MCF 10A (cell line): ENCODE data around the gene SMC1A. TPM values are rescaled to one million over a fixed set of nuclear protein-coding genes. Genes with fewer than 3 reads are reported as not detected.

ENCODE experiments used
- BruUV-seq: library from RNA; stranded (reverse); fragments of 400-500 nt; replicated peaks from 2 replicates; lab custom pipeline; 2021; lab: Mats Ljungman, UMichigan
- CTCF ChIA-PET: fragments of 300-600 bp; sonication (Branson Sonifier 250); formaldehyde crosslinking; extraction: SDS; loops from one replicate; lab custom pipeline; 2021; ENCODE audit warnings: antibody characterized with exemption, inconsistent platforms; lab: Yijun Ruan, JAX
- POLR2A ChIA-PET: fragments of 300-600, 350-650 bp; sonication (Branson Sonifier 250); formaldehyde crosslinking; extraction: SDS; loops from one replicate; lab custom pipeline; 2020; ENCODE audit warnings: antibody characterized with exemption, inconsistent platforms; lab: Yijun Ruan, JAX
- DNase-seq: peaks from one replicate; pipeline ENCODE4 v3.0.0-alpha.2; 2018; ENCODE audit not compliant: unreplicated experiment
- H3K27ac Mint-ChIP-seq: one replicate; pipeline ENCODE4 v1.8.0; 2022; ENCODE audit warnings: mild to moderate bottlenecking, low read depth, mixed read lengths; ENCODE audit not compliant: unreplicated experiment
- H3K27me3 Mint-ChIP-seq: one replicate; pipeline ENCODE4 v1.8.0; 2022; ENCODE audit warnings: mixed read lengths; ENCODE audit not compliant: insufficient read depth, unreplicated experiment
- H3K36me3 Mint-ChIP-seq: one replicate; pipeline ENCODE4 v1.8.0; 2022; ENCODE audit warnings: mild to moderate bottlenecking, moderate library complexity, mixed read lengths; ENCODE audit not compliant: insufficient read depth, unreplicated experiment
- H3K4me1 Mint-ChIP-seq: one replicate; pipeline ENCODE4 v1.8.0; 2022; ENCODE audit warnings: mixed read lengths; ENCODE audit not compliant: insufficient read depth, unreplicated experiment
- H3K4me3 Mint-ChIP-seq: one replicate; pipeline ENCODE4 v1.8.0; 2022; ENCODE audit warnings: mild to moderate bottlenecking, moderate library complexity, mixed read lengths; ENCODE audit not compliant: unreplicated experiment
- H3K9me3 Mint-ChIP-seq: one replicate; pipeline ENCODE4 v1.8.0; 2022; ENCODE audit warnings: mixed read lengths; ENCODE audit not compliant: unreplicated experiment
- CTCF ChIP-seq: fragments of 200-600 bp; IDR thresholded peaks from one replicate; pipeline ENCODE4 v1.8.0; 2022; ENCODE audit warnings: antibody characterized with exemption, mild to moderate bottlenecking; ENCODE audit not compliant: unreplicated experiment
- intact Hi-C: fragments of 100-400 bp; cut with micrococcal nuclease; formaldehyde crosslinking; loops from 2 replicates; pipeline ENCODE4 v1.14.1; 2022
- total RNA-seq: library from RNA; stranded (reverse); gene quantifications from 2 replicates; pipeline ENCODE4 v1.2.3, GENCODE V29; 2022

The SMC1A gene
- total RNA-seq, 1 experiment from 2014 or later: 89.6 TPM

- DNase-seq: no peak
- intact Hi-C loops: no loop called here
- Mint-ChIP-seq H3K27me3 (peaks cover 39% of the 10 kb centered on the region), H3K9me3 (no peaks in the 10 kb centered on the region), H3K4me1 (peaks cover 6% of the 10 kb centered on the region), H3K4me3 (no peak overlapping the region), H3K36me3 (no peaks in the 10 kb centered on the region), H3K27ac (no peak overlapping the region)
- no TSS peak for BruUV-seq
- TF ChIP-seq CTCF: no peak
- CTCF ChIA-PET: interaction anchor here (0.9 to 6.0 kb wide), 2 partner anchors 10 to 26 kb away, joined by 3 to 37 read pairs; no protein-coding TSS in a partner anchor
- POLR2A ChIA-PET: no interaction called here
Measured at GRCh38 chrX:53456254-53456653, 33.8 kb upstream of the SMC1A start.

GRCh38 chrX:53452812-53453211 lies 30.4 kb upstream of the SMC1A start:
- Mint-ChIP-seq H3K27me3 (peaks cover 47% of the 10 kb centered on the region), H3K9me3 (no peaks in the 10 kb centered on the region), H3K36me3 (no peaks in the 10 kb centered on the region), H3K4me3 (no peak overlapping the region), H3K4me1 (peaks cover 6% of the 10 kb centered on the region), H3K27ac (no peak overlapping the region)
- no peak for TF ChIP-seq CTCF
- BruUV-seq: no TSS peak
- intact Hi-C loops: no loop called here
- ChIA-PET POLR2A (no interaction called here), CTCF (interaction anchor here (0.7 to 1.9 kb wide), 5 partner anchors 16 to 168 kb away, joined by 3 to 7 read pairs (median 5); partner anchors contain the start of genes RIBC1 and SMC1A)
- no peak for DNase-seq

GRCh38 chrX:53449632-53450031 lies 27.2 kb upstream of the SMC1A start:
- H3K4me3 Mint-ChIP-seq: no peak overlapping the region
- DNase-seq: no peak
- peaks cover 5% of the 10 kb centered on the region for H3K4me1 Mint-ChIP-seq
- H3K36me3 Mint-ChIP-seq: no peaks in the 10 kb centered on the region
- H3K27me3 Mint-ChIP-seq: peaks cover 24% of the 10 kb centered on the region
- no peak for TF ChIP-seq CTCF
- BruUV-seq: no TSS peak
- no peaks in the 10 kb centered on the region for H3K9me3 Mint-ChIP-seq
- CTCF ChIA-PET: no interaction called here
- POLR2A ChIA-PET: no interaction called here
- H3K27ac Mint-ChIP-seq: no peak overlapping the region
- intact Hi-C loops: no loop called here

- Mint-ChIP-seq H3K9me3 (no peaks in the 10 kb centered on the region), H3K4me1 (peaks cover 5% of the 10 kb centered on the region), H3K4me3 (no peak overlapping the region), H3K27ac (no peak overlapping the region), H3K36me3 (no peaks in the 10 kb centered on the region), H3K27me3 (peaks cover 24% of the 10 kb centered on the region)
- intact Hi-C loops: no loop called here
- no peak for DNase-seq
- no TSS peak for BruUV-seq
- no peak for TF ChIP-seq CTCF
- CTCF ChIA-PET: interaction anchor here (0.7 to 4.8 kb wide), 6 partner anchors 11 to 163 kb away, joined by 5 to 32 read pairs (median 12); no protein-coding TSS in a partner anchor
- POLR2A ChIA-PET: interaction anchor here (0.7 kb wide), 2 partner anchors 16 to 1450 kb away, joined by 3 read pairs; no protein-coding TSS in a partner anchor
Measured at GRCh38 chrX:53447441-53447840, 25.0 kb upstream of the SMC1A start.
